Neural progenitor cell (in vitro differentiated cells): ENCODE results near the gene ZNF655.

ENCODE experiments used
- EZH2 ChIP-seq: fragments of 200-600 bp; sonication (generic); IDR thresholded peaks from 2 replicates; pipeline ENCODE4 v1.6.1; 2017; ENCODE audit warnings: antibody characterized with exemption, mild to moderate bottlenecking, moderate library complexity
- EZH2phosphoT487 ChIP-seq: fragments of 200-600 bp; sonication (generic); IDR thresholded peaks from 2 replicates; pipeline ENCODE4 v1.6.1; 2017; ENCODE audit warnings: antibody characterized with exemption
- TF ChIP-seq, protein P1 (sequence below): fragments of 200-600 bp; sonication (generic); IDR thresholded peaks from 2 replicates; pipeline ENCODE4 v1.5.1; 2017; ENCODE audit warnings: antibody characterized with exemption, mild to moderate bottlenecking

DNA sequence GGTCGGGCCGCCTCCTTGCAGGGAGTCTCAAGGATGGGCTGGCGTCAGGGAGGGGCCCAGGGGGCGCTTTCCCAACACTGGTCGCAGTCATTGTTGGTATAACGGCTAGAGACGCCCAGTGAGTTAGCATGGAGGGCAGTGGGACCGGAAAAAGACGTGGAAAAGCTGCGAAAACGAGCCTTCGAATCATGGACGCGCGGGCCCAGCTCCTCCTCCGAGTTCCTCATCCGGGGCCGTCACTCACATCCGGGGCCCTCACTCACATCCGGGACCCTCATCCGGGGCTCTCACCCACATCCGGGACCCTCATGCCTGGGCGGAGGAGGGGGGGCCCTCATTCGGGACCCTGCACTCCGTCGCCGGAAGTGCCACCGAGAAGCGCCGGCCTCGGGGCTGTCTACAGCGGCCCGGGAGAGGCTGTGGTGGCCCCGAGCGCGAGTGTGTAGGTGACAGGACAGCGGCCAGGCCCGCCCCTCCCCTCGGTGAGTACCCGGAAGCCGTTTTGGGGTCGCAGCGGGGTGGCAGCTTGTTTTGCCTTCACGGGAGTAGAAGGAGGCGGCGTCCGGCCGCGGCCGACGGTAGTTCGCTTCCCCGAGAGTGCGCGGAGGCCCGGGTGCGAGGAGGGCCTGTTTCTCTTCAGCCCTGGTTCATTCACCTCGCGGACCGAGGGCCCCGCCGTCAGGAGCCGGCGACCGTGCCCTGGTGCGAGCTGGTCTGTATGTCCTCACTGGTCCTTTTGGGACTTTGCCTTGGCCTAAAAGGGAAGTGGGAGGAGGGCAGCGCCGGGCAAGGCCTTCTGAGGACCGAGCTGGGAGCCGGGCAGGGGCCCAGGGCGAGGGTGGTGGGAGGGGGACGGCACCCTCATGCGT is at the start of gene ZNF655:
- TF ChIP-seq, protein P1, sequence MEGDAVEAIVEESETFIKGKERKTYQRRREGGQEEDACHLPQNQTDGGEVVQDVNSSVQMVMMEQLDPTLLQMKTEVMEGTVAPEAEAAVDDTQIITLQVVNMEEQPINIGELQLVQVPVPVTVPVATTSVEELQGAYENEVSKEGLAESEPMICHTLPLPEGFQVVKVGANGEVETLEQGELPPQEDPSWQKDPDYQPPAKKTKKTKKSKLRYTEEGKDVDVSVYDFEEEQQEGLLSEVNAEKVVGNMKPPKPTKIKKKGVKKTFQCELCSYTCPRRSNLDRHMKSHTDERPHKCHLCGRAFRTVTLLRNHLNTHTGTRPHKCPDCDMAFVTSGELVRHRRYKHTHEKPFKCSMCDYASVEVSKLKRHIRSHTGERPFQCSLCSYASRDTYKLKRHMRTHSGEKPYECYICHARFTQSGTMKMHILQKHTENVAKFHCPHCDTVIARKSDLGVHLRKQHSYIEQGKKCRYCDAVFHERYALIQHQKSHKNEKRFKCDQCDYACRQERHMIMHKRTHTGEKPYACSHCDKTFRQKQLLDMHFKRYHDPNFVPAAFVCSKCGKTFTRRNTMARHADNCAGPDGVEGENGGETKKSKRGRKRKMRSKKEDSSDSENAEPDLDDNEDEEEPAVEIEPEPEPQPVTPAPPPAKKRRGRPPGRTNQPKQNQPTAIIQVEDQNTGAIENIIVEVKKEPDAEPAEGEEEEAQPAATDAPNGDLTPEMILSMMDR: no peak
- TF ChIP-seq EZH2: no peak
- no peak for TF ChIP-seq EZH2phosphoT487
